BLaER1 (cell line): ENCODE measurements around the gene ADGRG6.

Experiments
- H3K27ac ChIP-seq: shearing (Covaris generic); formaldehyde crosslinking; 2 replicates; pipeline ENCODE4 v1.8.1; 2022
- H3K27me3 ChIP-seq: shearing (Covaris generic); formaldehyde crosslinking; 2 replicates; pipeline ENCODE4 v1.8.1; 2022
- H3K36me3 ChIP-seq: shearing (Covaris generic); formaldehyde crosslinking; 2 replicates; pipeline ENCODE4 v1.8.1; 2022
- H3K4me1 ChIP-seq: shearing (Covaris generic); formaldehyde crosslinking; 2 replicates; pipeline ENCODE4 v1.8.1; 2022
- H3K4me2 ChIP-seq: shearing (Covaris generic); formaldehyde crosslinking; 2 replicates; pipeline ENCODE4 v1.8.1; 2022
- H3K4me3 ChIP-seq: shearing (Covaris generic); formaldehyde crosslinking; 2 replicates; pipeline ENCODE4 v1.8.1; 2022
- H3K9ac ChIP-seq: shearing (Covaris generic); formaldehyde crosslinking; 2 replicates; pipeline ENCODE4 v1.8.1; 2022
- H3K9me3 ChIP-seq: shearing (Covaris generic); formaldehyde crosslinking; 2 replicates; pipeline ENCODE4 v1.8.1; 2022
- H4K20me1 ChIP-seq: shearing (Covaris generic); formaldehyde crosslinking; 2 replicates; pipeline ENCODE4 v1.8.1; 2022
- Cebpa-rat ChIP-seq: shearing (Covaris generic); IDR thresholded peaks from 2 replicates; pipeline ENCODE4 v1.8.1; 2022

Gene ADGRG6

DNA sequence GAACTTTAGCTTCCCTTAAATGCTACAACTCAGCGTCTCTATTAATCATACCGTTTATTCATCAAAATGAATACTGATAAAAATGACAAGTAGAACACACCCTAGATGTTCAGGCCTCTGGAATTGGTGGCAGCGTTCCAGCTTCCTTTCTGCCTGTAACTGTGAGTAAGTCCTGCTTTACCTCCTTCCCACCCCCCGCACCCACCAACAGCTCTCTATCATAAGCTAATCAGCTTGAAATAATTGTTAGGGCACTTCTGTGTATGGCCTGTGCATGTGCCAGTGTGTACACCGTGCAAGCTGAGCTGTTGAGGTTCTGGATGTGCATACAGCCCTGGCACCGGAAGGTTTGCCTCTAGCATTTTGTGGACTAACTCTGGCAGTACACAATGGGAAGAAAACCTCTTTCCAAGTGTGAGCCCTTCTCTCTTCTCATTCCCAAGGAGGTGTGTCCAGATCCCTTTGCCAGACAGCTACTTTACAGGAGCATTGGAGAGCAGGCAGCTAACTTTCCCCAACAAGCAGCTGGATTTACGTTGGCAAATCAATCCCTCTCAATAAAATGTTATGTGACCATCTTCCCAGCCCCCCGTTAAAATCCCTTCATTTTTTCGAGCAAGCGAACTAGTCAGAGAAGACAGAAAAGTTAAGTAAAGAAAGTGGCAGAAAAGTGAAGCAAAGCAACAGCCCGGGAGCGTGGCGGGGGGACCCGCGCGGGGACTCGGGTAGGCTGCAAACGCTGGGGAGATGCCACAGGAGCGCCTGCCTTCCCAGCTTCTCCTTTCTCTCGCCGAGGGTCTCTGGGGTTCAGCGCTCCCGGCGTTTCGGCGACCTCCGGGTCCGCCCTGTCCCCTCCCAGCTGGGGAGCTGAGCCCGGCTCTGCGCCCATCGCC, 803 bp upstream of the ADGRG6 start:
- Histone ChIP-seq H3K9ac (no peak overlapping the region), H3K4me3 (no peak overlapping the region), H3K27me3 (no peaks in the 10 kb centered on the region), H3K27ac (no peak overlapping the region), H3K4me2 (no peak overlapping the region), H4K20me1 (no peaks in the 10 kb centered on the region), H3K4me1 (no peaks in the 10 kb centered on the region), H3K36me3 (no peaks in the 10 kb centered on the region), H3K9me3 (peaks cover 13% of the 10 kb centered on the region)
- TF ChIP-seq Cebpa-rat, result no peak

- Histone ChIP-seq H3K4me2 (no peak overlapping the region), H4K20me1 (no peaks in the 10 kb centered on the region), H3K9ac (no peak overlapping the region), H3K9me3 (peaks cover 13% of the 10 kb centered on the region), H3K4me1 (no peaks in the 10 kb centered on the region), H3K36me3 (no peaks in the 10 kb centered on the region), H3K27ac (no peak overlapping the region), H3K27me3 (no peaks in the 10 kb centered on the region), H3K4me3 (no peak overlapping the region)
- no peak for TF ChIP-seq Cebpa-rat
Observed at GRCh38 chr6:142302421-142303175, 791 bp downstream of the ADGRG6 start.

GRCh38 chr6:142303176-142303533, 1.3 kb downstream of the ADGRG6 start:
- H3K27ac ChIP-seq, result no peak overlapping the region
- no peak overlapping the region for H3K4me2 ChIP-seq
- no peak for TF ChIP-seq Cebpa-rat
- no peak overlapping the region for H3K9ac ChIP-seq
- no peaks in the 10 kb centered on the region for H3K27me3 ChIP-seq
- no peaks in the 10 kb centered on the region for H3K36me3 ChIP-seq
- peaks cover 13% of the 10 kb centered on the region for H3K9me3 ChIP-seq
- H3K4me1 ChIP-seq, result no peaks in the 10 kb centered on the region
- no peak overlapping the region for H3K4me3 ChIP-seq
- H4K20me1 ChIP-seq, result no peaks in the 10 kb centered on the region

GRCh38 chr6:142304241-142304640, 2.4 kb downstream of the ADGRG6 start:
- H3K27ac ChIP-seq, result no peak overlapping the region
- H3K4me3 ChIP-seq, result no peak overlapping the region

GRCh38 chr6:142306736-142307135, 4.9 kb downstream of the ADGRG6 start:
- no peak for TF ChIP-seq Cebpa-rat
- H4K20me1 ChIP-seq, result no peaks in the 10 kb centered on the region
- H3K4me1 ChIP-seq, result no peaks in the 10 kb centered on the region
- no peak overlapping the region for H3K4me2 ChIP-seq
- H3K9me3 ChIP-seq, result peaks cover 7% of the 10 kb centered on the region
- no peaks in the 10 kb centered on the region for H3K36me3 ChIP-seq
- no peak overlapping the region for H3K4me3 ChIP-seq
- no peak overlapping the region for H3K27ac ChIP-seq
- no peak overlapping the region for H3K9ac ChIP-seq
- no peaks in the 10 kb centered on the region for H3K27me3 ChIP-seq

More at GRCh38 chr6:142304241-142304640, 2.4 kb downstream of the ADGRG6 start:
- H3K9me3 ChIP-seq, result peaks cover 13% of the 10 kb centered on the region
- no peaks in the 10 kb centered on the region for H3K36me3 ChIP-seq
- no peaks in the 10 kb centered on the region for H3K4me1 ChIP-seq
- no peaks in the 10 kb centered on the region for H3K27me3 ChIP-seq
- TF ChIP-seq Cebpa-rat, result no peak
- H3K9ac ChIP-seq, result no peak overlapping the region
- H4K20me1 ChIP-seq, result no peaks in the 10 kb centered on the region
- H3K4me2 ChIP-seq, result no peak overlapping the region

DNA sequence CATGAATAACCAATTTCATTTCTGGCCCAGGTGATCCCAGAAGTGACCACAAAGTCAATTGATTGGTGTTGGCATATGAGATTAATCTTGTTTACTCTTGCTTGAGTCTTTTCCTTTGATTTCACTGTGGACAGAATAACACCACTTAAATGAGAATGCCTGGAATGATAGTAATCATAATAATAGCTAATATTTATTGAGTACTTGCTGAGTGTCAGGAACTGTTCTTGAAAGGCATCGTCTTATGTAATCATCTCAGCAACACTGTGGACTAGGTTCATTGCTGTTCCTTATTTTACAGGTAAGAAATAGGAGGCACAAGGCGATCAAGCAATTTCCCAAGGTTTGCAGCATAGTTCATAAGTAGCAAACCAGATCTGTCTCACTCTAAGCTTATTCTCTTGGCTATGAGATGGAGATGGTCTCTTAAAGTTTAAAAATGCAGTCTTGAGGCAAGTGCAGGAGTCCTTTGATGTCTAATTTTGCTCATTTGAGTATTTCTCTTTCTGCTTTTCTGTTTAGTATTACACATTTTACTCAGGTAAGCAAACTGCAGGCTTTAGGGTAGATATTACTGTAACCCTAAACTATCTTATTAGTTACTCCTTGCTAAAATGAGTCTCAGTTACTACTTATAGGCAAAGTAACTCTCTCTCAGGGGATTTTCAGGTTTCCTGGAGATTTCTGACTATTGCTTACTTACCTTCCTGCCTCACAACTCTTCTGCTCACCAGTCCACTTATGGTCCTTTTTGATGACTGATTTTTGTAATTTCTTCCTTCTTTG, 6.3 kb downstream of the ADGRG6 start:
- Histone ChIP-seq H3K27ac (no peak overlapping the region), H3K36me3 (no peaks in the 10 kb centered on the region), H3K9ac (no peak overlapping the region), H3K9me3 (no peaks in the 10 kb centered on the region), H3K4me3 (no peak overlapping the region), H3K27me3 (no peaks in the 10 kb centered on the region), H3K4me2 (no peak overlapping the region), H4K20me1 (no peaks in the 10 kb centered on the region), H3K4me1 (no peaks in the 10 kb centered on the region)
- TF ChIP-seq Cebpa-rat, result no peak

- no peak overlapping the region for H3K4me2 ChIP-seq
- no peak overlapping the region for H3K9ac ChIP-seq
- TF ChIP-seq Cebpa-rat, result no peak
- no peaks in the 10 kb centered on the region for H3K4me1 ChIP-seq
- H3K9me3 ChIP-seq, result no peaks in the 10 kb centered on the region
- no peaks in the 10 kb centered on the region for H4K20me1 ChIP-seq
- H3K27me3 ChIP-seq, result no peaks in the 10 kb centered on the region
- no peaks in the 10 kb centered on the region for H3K36me3 ChIP-seq
- H3K27ac ChIP-seq, result no peak overlapping the region
- H3K4me3 ChIP-seq, result no peak overlapping the region
Observed at GRCh38 chr6:142309426-142309825, 7.6 kb downstream of the ADGRG6 start.

DNA sequence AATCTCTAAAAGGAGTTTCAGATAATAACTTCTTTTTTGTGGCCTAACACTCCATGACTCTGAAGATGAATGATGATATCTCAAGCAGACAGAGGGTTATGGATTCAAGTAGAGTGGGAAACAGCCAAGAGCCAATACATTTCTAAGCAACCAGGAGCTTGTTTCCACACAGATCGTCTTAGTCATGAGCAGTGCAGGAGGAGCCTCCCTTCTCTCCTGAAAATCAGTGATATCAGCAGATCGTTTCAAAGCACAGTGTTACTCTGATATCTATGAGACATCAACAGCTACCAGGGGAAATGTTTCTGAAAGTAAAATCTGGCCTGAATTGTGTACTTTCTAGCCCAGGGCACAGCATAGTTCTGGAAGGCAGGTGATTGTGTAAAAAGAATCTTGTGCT, 11.5 kb downstream of the ADGRG6 start:
- H3K27me3 ChIP-seq, result no peaks in the 10 kb centered on the region
- no peaks in the 10 kb centered on the region for H3K9me3 ChIP-seq
- H3K4me2 ChIP-seq, result no peak overlapping the region
- H3K9ac ChIP-seq, result no peak overlapping the region
- H4K20me1 ChIP-seq, result no peaks in the 10 kb centered on the region
- no peaks in the 10 kb centered on the region for H3K36me3 ChIP-seq
- no peak overlapping the region for H3K4me3 ChIP-seq
- no peak for TF ChIP-seq Cebpa-rat
- no peaks in the 10 kb centered on the region for H3K4me1 ChIP-seq
- H3K27ac ChIP-seq, result no peak overlapping the region

GRCh38 chr6:142316791-142317368, 15.1 kb downstream of the ADGRG6 start:
- Histone ChIP-seq H3K9me3 (no peaks in the 10 kb centered on the region), H4K20me1 (no peaks in the 10 kb centered on the region), H3K4me1 (no peaks in the 10 kb centered on the region), H3K9ac (no peak overlapping the region), H3K27me3 (no peaks in the 10 kb centered on the region), H3K4me2 (no peak overlapping the region), H3K4me3 (no peak overlapping the region), H3K27ac (no peak overlapping the region), H3K36me3 (no peaks in the 10 kb centered on the region)
- no peak for TF ChIP-seq Cebpa-rat
